GM18873 (cell line): Measurements from ENCODE around the gene MAD1L1.

Experiments used
- ATAC-seq: cut with Tn5 transposase; IDR thresholded peaks from one replicate; pipeline ENCODE4 v1.9.1; 2021; ENCODE audit warnings: mild to moderate bottlenecking, moderate library complexity, moderate number of reproducible peaks; ENCODE audit not compliant: unreplicated experiment, low FRiP score

MAD1L1 gene

DNA sequence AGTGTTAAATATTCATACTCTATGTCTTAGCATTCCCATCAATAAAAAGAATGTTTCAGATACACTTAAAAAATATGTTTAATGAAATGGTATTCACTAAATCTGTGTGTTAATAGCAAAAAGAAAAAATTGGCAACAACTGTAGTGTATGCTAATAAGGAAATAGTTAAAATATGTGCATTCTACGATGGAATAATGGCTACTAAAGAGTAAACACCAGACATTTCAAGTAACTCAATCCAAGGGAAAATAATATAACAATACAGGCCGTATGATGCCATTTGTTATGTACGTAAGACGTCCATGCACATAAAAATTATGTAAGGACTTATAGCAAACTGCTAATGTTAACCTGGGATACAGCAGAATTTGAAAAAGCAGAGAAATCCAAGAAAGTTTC, 46.6 kb downstream of the MAD1L1 start:
- ATAC-seq = no peak

DNA sequence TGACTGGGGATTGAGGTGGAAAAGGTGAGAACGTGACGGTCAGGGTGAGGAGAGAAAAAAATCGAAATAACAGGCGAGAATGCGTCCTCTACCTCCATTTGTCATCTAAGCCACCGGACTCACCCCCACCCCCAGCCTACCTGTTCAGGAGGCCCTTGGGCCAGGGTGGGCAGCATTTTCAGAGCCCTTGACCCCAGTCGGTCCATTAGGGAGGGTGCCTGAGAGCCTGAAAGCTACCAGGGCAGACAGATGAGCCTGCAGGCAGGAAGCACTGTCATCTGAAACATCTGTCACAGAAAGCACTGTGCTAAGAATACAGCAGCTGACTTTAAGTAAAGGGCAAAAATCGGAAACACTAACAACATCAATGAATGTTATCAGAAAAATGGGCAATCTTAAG, 47.0 kb downstream of the MAD1L1 start:
- ATAC-seq = no peak

DNA sequence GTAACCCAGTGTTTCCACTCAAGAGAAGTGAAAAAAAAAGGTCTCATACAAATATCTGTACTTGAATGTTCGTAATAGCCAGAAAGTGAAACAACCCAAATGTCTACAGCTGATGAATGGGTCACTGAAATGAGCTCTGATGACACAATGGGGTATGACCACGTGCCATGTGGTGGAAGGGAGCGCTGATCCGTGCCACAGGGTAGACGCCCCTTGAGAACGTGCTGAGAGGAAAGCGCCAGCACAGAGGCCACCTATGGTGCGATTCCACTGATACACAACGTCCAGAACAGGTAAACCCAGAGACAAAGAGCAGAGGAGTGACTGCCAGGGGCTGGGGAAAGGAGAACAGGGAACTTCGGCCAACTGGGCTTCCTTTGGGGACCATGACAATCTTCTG, 50.3 kb downstream of the MAD1L1 start:
- ATAC-seq = no peak

DNA sequence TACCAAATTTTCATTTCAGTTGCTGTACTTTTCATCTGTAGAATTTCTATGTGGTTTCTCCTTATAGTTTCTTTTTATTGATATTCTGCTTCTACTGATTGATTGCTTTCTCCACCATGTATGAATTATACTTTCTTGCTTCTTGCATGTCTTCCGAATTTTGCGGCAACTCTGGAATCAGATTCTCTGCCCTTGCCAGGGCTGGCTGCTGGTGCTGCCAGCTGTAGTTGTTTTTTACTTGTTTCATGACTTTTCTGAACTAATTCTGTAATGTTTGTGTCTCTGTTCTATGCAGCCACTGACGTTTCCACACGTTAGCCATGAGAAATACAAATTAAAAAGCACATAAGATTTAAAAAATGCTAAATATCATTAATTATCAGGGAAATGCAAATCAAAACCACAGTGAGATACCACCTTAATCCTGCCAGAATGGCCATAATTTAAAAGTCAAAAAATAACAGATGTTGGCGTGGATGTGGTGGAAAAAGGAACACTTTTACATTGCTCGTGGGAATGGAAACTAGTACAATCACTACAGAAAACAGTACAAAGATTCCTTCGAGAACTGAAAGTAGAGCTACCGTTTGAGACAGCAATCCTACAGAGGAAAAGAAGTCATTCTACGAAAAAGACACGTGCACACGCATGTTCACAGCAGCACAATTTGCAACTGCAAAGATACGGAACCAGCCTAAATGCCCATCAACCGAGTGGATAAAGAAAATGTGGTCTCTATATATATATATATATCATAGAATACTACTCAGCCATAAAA, 51.5 kb downstream of the MAD1L1 start:
- ATAC-seq = no peak

DNA sequence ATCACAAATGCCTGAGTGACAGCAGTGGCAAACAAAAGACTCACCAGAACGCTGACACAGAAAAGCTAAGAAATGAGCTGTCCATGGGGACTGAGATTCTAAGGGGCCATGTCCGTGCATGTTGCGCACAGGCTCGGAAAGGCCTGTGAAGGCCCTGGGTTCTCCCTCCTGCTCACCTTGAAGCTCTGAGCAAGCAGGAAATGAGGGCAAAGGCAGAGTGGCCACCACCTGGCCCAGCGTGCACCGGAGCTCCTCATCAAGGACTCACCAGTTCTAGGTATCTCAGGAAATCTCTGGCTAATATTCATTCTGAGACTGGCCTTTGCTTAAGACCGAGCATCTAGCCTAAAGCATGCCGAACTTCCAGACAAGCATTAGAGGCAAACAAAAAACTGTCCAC, 52.7 kb downstream of the MAD1L1 start:
- no peak for ATAC-seq

DNA sequence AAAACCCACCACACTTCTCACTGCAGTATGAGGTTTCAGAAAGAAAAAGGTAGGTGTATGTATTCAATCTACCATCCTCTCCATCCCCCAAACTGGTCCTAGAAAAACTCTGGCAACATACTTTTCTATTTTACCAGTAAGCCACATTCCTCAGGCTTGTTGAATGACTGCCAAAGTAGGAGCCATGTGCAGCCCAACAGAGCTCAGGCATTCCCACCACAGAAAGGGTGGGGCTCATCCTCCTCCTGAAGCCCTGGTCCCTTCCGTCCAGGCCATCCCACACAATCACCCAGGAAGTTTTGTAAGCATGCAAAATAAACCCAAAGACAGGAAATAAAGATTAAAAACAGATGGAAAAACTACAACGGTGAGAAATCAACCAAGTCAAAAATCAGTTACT, 57.2 kb downstream of the MAD1L1 start:
- no peak for ATAC-seq

DNA sequence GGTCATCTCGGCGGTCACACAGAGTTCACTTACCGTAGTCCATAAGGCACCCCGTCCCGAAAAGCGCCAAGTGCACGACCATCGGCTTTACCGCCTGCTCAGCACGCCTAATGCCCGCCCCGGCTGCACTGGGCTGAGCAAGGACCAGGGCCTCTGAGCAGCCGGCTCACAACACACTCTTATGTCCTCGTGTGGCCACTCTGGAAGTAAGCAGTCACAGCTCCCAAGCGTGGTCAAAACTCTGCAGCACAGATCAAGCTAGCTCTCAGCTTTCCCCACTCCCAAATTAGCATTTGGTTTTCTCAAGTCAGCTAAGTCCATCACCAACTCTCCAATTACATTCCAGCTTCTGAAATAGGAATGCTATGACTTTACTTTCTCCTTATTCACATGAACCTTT, 57.7 kb downstream of the MAD1L1 start:
- ATAC-seq = no peak

DNA sequence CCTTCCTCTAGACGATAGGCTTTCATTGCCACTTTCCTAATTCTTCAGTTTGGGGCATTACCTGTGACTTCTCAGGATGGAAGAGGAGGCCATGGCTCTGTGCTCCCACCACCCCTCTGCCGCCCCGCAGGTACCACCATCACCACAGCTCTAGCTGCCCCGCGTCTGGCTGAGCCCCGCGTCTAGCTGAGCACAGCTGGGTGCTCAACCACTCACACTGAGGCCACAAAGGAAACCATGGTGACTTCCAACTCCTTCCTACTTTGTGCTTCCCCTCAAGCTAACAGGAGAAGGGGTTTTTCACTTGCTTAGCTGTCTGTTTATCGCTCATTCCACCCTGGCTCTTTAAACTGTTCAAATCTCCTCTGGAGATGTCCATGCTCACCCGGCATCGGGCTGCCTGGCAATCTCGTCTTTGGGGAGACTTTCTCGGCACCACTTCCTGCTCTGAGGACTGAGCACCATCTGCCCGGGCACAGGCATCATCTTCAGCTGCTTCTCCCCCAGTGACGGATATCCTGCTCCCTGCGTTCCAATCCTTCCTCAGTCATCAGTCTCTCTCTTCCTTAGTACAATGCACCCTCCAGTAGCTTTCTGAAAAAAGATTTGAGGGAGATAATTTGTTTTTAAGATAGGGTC, 59.4 kb downstream of the MAD1L1 start:
- ATAC-seq = no peak

DNA sequence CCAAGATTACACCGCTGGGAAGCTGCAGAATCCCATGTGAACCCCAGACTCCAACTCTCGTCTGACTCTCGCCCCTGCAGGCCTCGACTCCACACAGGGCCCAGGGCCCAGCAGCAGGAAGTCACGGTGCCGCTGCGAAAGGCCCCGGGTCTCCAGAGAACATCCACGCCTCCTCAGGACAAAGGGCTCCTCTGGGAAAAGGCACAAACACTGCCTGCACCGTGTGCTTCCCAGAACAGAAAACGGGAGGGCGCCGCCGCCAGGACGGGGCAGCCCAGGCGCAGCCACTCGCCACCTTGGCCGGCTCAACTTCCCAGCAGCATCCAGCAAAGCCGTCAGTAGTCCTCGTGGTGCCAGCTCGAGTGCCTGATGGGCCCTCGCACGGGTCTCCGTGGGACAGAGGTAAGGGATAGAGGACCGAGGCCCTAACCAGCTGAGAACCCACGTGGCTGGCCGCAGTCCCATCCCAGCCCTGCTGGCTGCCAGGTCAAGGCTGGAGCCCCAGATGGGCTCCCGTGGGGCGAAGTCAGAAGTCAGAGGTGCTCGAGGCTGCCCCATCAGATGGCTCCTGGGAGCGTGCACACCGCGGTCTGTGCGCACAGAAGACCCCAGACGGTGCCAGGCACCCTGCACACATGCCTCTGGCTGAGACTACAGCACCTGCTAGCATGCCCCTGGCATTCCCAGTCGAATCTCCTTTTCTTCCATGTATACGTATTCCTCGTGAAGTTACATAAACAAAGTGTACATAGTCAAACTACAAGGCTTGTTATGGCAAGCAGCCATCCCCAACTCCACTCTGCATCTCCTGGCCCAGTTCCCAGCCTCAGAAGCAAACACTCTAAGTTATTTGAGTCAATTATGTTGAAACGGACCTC, 60.2 kb downstream of the MAD1L1 start:
- ATAC-seq = no peak

DNA sequence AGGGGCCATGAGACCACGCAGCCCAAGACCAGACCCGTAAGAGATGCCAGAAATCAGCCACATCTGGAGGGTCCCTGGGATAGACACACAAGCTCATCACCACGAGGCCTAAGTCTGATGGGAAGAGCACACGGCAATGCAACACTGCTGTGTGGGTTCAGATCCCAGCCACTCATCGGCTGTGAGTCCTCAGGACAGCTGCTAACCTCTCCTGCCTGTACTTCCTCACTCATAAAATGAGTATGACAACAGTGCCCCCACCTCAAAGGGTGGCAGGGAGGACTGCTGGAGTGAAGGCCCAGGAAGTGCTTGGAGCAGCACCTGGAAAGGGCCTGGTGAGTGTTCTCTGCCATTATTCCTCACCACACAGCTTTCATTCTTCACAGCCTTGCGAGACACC, 60.9 kb downstream of the MAD1L1 start:
- no peak for ATAC-seq

DNA sequence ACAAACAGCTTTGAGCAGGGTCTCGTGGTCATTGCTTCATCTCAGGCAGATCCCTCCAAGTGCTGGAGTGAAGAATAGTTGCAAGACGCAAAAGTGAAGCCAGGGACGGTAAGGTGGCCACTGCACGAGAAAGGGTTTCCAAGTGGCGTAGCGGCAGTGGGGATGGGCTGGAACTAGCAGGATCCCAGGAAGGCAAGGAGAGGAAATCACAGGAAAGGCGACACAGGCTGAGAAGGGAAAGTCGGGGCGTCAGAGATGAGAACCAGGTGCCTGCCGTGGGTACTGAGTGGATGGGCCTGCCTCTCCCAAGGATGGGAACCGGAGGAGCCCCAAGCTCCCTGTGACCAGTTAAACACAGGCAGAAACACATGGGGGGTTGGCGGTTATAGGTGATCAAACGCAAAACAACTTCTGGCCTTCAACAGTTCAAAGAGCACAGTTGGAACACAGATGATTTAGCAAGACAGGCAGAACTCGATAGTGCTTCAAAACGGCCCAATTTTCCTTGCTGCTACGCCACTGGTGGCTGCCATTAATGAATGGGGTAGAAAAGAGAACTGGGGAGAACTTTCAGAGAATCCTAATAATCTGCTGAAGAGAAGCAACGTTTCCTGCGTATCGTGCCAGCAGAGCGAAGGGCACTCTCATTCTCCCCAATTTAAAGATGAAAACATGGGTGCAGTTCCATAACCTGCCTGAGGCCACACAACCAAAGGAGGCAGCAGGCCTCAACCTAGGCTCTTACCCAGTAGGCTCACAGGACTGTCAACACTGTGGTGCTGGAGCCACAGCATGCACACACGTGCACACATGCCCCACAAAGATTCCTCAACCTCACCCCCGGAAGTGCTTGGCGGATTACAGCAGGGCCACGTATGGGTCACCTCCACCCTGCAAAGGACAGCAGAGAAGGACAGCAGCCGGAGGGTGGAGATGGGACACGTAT, 61.9 kb downstream of the MAD1L1 start:
- ATAC-seq = no peak

DNA sequence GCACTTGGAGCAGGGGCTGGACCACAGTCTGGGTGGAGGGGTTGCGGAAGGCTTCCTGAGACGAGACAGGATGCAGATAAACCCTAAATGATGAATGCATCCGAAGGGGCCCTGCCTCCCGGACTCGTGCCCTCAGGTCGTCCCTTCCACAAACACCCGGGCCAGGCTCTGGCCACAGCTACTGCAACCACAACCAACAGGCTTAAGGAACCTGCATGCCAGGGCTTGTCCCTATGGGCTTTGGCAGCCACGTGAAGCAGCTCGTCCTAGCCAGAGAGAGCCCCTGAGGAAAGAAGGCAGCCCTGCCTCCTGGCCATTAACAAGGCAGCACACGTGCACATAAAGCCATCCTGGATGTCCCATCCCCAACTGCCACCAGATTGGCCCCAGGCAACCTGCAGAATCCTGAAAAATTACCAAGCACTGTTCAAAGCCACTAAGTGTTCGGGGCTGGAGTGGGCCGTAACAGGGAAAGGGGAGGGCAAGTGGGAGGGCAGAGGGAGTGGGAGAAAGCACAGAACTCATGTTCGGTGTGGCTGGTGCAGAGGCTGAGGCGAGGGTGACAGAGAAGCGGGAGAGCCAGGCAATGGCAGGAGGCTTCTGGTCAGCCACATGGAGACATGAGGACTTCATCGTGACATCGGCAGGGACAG, 62.7 kb downstream of the MAD1L1 start:
- no peak for ATAC-seq

DNA sequence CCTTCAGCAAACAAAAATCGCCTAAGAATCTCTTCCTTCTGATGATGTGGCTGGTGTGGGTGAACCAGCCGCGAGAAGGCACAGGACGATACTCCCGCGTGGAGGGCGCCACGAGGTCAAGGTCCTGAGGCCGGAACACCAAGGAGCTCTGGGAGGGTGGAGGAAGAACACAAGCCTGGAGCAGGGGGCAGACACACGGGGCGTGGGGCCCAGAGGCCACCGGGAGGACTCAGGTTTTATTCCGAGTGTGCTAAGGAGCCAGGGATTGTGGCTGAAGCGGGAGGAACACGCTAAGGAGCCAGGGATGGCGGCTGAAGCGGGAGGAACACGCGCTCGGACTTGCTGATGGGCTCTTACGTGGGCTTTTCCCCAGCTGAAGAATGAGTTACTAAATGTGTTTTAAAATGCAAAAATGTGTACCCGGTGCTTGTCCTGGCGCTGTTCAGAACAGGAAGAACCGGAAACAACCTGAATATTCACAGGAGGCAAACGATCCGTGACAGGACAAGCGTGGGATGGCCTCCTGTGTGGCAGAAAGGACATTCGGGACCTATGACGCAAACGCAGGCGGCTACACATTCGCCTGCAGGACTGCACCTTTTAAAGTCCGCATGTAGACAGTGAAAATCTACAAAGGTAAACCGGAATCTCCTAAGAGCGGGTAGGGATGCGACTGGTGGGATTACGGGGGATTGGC, 64.0 kb downstream of the MAD1L1 start:
- no peak for ATAC-seq

DNA sequence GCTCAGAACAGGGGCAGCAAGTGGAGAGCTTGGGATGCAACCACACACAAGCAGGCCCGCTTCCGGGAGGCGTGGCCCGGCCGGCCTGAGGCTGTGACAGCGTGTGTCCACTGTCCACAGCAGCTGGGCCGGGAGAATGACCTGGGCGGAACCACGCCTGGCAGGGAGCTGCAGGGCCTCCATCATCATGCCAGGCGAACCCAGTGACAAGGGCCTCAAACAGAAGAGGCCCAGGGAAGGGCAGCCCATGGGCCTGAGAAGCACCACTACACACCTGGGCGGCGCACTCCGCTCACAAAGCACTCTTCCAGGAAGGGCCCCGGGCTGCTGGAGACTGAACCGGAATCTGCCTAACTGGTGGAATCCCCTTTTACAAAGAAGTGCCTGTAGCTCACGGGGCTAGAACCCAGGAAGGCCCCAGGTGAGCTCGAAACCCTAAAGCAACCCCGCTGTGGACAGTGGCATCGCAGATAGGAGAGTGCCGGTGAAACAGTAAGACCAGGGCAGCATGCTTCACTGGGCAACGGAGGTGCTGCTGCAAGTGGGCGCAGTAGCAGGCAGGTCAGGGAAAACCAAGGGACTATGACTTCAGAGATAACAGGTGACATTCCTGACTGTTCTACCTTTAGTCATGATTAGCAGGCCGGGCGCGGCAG, 66.0 kb downstream of the MAD1L1 start:
- ATAC-seq = no peak

DNA sequence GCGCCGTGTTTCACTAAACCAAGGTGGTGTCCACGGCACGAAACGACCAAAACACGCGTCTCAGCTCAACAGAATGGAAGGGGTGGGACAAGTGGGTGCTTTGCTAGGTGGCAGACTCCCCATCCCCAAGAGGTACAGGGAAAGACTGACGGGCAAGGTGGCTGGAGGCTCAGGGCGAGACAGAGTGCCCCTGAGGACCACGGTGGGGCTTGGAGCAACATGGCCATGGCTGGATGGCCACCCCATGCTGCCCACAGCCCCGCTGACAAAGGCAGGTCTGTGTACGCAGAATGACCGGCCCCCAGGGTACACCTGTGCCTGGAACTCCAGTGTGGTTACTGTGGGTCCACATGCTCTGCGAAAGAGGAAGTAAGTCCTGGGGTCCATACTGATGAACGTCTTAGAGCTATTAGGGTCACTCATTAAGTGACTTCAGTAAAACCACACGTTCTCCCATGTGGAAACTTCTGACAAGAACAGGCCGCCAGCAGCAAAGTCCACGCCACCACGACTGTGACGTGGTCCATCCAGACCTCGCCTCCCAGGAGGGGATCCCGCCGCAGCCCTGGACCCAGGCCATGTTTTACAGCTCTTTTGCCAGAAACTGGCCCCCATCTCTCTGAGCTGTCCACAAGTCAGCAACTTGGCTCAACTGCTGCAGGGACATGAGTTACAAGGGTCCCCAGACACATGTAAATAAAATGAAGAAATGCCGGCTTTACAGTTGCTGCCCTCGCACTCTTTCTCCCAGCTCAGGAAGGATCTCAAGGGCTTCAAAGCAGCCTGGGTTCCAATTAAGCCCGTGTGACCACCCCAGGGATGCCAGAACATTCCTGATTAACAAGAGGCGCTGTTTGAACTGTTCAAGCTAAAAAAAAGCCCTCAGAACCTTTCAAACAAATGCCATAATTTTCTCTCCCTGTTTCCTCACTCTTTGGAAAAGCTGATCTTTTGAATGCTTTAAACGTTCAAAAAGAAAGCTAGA, 66.8 kb downstream of the MAD1L1 start:
- ATAC-seq = peak; percentile 83

DNA sequence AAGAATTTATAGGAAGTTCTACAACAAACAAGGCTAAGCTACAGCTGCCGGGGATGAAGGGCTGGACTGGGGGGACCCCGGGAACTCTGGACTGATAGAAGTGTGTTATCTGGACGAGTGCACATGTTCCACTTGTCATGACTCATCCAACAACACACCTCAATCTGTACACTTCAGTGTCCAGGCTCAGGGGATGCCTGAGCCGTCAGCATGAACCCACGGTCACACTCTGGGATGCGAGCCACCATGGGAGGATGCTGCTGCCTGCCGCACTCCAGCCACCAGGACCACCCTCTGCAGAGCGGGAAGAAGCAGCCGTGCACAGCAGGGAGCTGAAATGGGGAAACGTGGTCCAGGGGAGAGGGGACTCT, 67.5 kb downstream of the MAD1L1 start:
- ATAC-seq = no peak

DNA sequence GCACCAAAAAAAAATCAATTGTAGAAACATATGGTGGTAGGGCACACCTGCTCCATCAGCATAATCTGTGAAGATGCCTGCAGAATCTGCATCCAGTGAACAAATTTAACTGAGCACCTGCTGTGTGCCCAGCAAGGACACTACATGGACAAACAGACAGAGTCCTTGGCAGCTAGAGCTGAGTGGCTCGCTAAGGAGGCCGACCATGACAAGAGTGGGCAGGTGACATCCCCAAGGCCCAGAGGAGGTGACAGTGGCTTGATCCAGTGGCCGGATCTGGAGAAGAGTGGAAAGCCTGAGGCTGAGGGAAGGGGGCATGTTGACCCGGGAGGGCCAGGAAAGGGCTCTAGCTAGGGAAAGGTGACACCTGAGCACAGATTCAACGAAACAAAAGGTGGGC, 68.1 kb downstream of the MAD1L1 start:
- no peak for ATAC-seq
